Measurements from ENCODE around the gene ITGA8.

The ITGA8 gene

DNA sequence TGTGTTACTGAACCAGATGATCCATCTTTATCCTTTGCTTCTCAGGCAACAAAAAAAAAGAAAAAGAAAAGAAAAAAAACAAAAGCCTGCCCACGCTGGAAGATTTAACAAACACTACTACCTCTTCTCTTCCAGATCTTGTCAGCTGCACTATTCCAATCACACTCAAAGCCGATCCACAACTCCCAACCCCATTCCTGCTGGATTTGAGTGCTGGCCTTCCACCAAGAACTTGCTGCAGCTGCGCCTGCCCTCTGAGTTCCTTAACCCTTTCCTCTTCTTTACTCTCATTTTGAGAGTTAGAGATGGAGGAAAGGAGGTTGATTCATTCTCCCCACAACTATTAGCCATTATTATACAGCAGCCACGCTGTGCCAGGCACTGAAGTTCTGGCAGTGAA, 16.0 kb upstream of the ITGA8 start:
- peaks cover 5% of the 10 kb centered on the region; the same call in 1 of the 2 replicates for H3K4me1 ChIP-seq (ENCODE audit: control insufficient read depth, insufficient read depth, low read length)
- peaks cover 7% of the 10 kb centered on the region; the same call in 1 of the 2 replicates for H3K9me3 ChIP-seq (ENCODE audit: control insufficient read depth, insufficient read depth, low read depth, low read length)
- no peak overlapping the region for H3K4me3 ChIP-seq (ENCODE audit: low read depth, low read length)
- no peak overlapping the region for H3K9ac ChIP-seq (ENCODE audit: low read length)
- no peak overlapping the region for H3K27ac ChIP-seq (ENCODE audit: low read depth, low read length)
- H3K36me3 ChIP-seq (ENCODE audit: control insufficient read depth, insufficient read depth, low read length), result no peaks in the 10 kb centered on the region
- H3K27me3 ChIP-seq (ENCODE audit: control insufficient read depth, insufficient read depth, low read length), result no peaks in the 10 kb centered on the region

GRCh38 chr10:15730341-15730740, 10.6 kb upstream of the ITGA8 start:
- Histone ChIP-seq H3K4me1 (ENCODE audit: control insufficient read depth, insufficient read depth, low read length) (no peaks in the 10 kb centered on the region), H3K27me3 (ENCODE audit: control insufficient read depth, insufficient read depth, low read length) (no peaks in the 10 kb centered on the region), H3K36me3 (ENCODE audit: control insufficient read depth, insufficient read depth, low read length) (no peaks in the 10 kb centered on the region), H3K9ac (ENCODE audit: low read length) (no peak overlapping the region), H3K4me3 (ENCODE audit: low read depth, low read length) (no peak overlapping the region), H3K27ac (ENCODE audit: low read depth, low read length) (no peak overlapping the region), H3K9me3 (ENCODE audit: control insufficient read depth, insufficient read depth, low read depth, low read length) (peaks cover 7% of the 10 kb centered on the region; the same call in 1 of the 2 replicates)

DNA sequence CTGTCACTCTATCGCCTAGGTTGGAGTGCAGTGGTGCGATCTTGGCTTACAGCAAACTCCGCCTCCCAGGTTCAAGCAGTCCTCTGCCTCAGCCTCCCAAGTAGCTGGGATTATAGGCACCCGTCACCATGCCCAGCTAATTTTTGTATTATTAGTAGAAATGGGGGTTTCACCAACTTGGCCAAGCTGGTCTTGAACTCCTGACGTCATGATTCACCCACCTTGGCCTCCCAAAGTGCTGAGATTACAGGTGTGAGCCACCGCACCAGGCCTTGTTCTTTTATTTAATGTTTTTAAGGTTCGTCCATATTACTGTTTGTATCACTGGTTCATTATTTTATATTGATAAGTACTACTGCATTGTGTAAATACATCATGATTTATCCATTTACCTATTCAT, 10.2 kb upstream of the ITGA8 start:
- no peaks in the 10 kb centered on the region for H3K4me1 ChIP-seq (ENCODE audit: control insufficient read depth, insufficient read depth, low read length)
- H3K27ac ChIP-seq (ENCODE audit: low read depth, low read length), result no peak overlapping the region
- H3K27me3 ChIP-seq (ENCODE audit: control insufficient read depth, insufficient read depth, low read length), result no peaks in the 10 kb centered on the region
- peaks cover 7% of the 10 kb centered on the region; the same call in 1 of the 2 replicates for H3K9me3 ChIP-seq (ENCODE audit: control insufficient read depth, insufficient read depth, low read depth, low read length)
- H3K4me3 ChIP-seq (ENCODE audit: low read depth, low read length), result no peak overlapping the region
- no peak overlapping the region for H3K9ac ChIP-seq (ENCODE audit: low read length)
- no peaks in the 10 kb centered on the region for H3K36me3 ChIP-seq (ENCODE audit: control insufficient read depth, insufficient read depth, low read length)

DNA sequence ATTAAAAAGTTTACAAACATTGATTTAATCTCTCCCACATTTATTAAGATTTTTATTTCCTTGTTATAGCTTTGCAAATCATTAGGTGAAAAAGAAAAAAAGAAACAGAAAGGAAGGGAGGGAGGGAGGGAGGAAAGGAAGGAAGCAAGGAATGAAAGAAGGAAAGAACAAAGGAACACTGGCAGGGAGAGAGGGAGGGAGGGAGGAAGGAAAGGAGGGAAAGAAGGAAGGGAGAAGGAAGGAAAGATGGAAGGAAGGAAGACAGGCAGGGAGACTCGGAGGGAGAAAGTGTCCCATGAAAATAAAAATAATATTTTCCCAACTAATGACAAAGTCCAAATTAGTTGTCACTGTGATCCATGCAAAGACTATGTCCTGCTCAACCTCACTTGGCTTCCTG, 6.3 kb upstream of the ITGA8 start:
- no peaks in the 10 kb centered on the region for H3K4me1 ChIP-seq (ENCODE audit: control insufficient read depth, insufficient read depth, low read length)
- H3K9ac ChIP-seq (ENCODE audit: low read length), result no peak overlapping the region
- no peaks in the 10 kb centered on the region for H3K9me3 ChIP-seq (ENCODE audit: control insufficient read depth, insufficient read depth, low read depth, low read length)
- H3K27ac ChIP-seq (ENCODE audit: low read depth, low read length), result no peak overlapping the region
- no peak overlapping the region for H3K4me3 ChIP-seq (ENCODE audit: low read depth, low read length)
- 0 out of 2 replicates have a peak, but pooled peaks cover 3% of the 10 kb centered on the region for H3K27me3 ChIP-seq (ENCODE audit: control insufficient read depth, insufficient read depth, low read length)
- H3K36me3 ChIP-seq (ENCODE audit: control insufficient read depth, insufficient read depth, low read length), result no peaks in the 10 kb centered on the region

GRCh38 chr10:15725603-15726002, 5.9 kb upstream of the ITGA8 start:
- H3K36me3 ChIP-seq (ENCODE audit: control insufficient read depth, insufficient read depth, low read length), result no peaks in the 10 kb centered on the region
- H3K4me1 ChIP-seq (ENCODE audit: control insufficient read depth, insufficient read depth, low read length), result no peaks in the 10 kb centered on the region
- H3K9ac ChIP-seq (ENCODE audit: low read length), result no peak overlapping the region
- H3K9me3 ChIP-seq (ENCODE audit: control insufficient read depth, insufficient read depth, low read depth, low read length), result no peaks in the 10 kb centered on the region
- peaks cover 3% of the 10 kb centered on the region; the same call in 1 of the 2 replicates for H3K27me3 ChIP-seq (ENCODE audit: control insufficient read depth, insufficient read depth, low read length)
- no peak overlapping the region for H3K27ac ChIP-seq (ENCODE audit: low read depth, low read length)
- H3K4me3 ChIP-seq (ENCODE audit: low read depth, low read length), result no peak overlapping the region

- Histone ChIP-seq H3K9ac (ENCODE audit: low read length) (no peak overlapping the region), H3K27ac (ENCODE audit: low read depth, low read length) (no peak overlapping the region), H3K36me3 (ENCODE audit: control insufficient read depth, insufficient read depth, low read length) (no peaks in the 10 kb centered on the region)
Observed at GRCh38 chr10:15724683-15725082, 5.0 kb upstream of the ITGA8 start.

GRCh38 chr10:15723803-15724202, 4.1 kb upstream of the ITGA8 start:
- Histone ChIP-seq H3K9ac (ENCODE audit: low read length) (no peak overlapping the region), H3K4me3 (ENCODE audit: low read depth, low read length) (no peak overlapping the region), H3K4me1 (ENCODE audit: control insufficient read depth, insufficient read depth, low read length) (0 out of 2 replicates have a peak, but pooled peaks cover 4% of the 10 kb centered on the region), H3K9me3 (ENCODE audit: control insufficient read depth, insufficient read depth, low read depth, low read length) (no peaks in the 10 kb centered on the region), H3K27me3 (ENCODE audit: control insufficient read depth, insufficient read depth, low read length) (peaks cover 20% of the 10 kb centered on the region), H3K36me3 (ENCODE audit: control insufficient read depth, insufficient read depth, low read length) (no peaks in the 10 kb centered on the region), H3K27ac (ENCODE audit: low read depth, low read length) (no peak overlapping the region)

More at GRCh38 chr10:15724683-15725082, 5.0 kb upstream of the ITGA8 start:
- Histone ChIP-seq H3K4me3 (ENCODE audit: low read depth, low read length) (no peak overlapping the region), H3K4me1 (ENCODE audit: control insufficient read depth, insufficient read depth, low read length) (no peaks in the 10 kb centered on the region), H3K27me3 (ENCODE audit: control insufficient read depth, insufficient read depth, low read length) (peaks cover 11% of the 10 kb centered on the region), H3K9me3 (ENCODE audit: control insufficient read depth, insufficient read depth, low read depth, low read length) (no peaks in the 10 kb centered on the region)

DNA sequence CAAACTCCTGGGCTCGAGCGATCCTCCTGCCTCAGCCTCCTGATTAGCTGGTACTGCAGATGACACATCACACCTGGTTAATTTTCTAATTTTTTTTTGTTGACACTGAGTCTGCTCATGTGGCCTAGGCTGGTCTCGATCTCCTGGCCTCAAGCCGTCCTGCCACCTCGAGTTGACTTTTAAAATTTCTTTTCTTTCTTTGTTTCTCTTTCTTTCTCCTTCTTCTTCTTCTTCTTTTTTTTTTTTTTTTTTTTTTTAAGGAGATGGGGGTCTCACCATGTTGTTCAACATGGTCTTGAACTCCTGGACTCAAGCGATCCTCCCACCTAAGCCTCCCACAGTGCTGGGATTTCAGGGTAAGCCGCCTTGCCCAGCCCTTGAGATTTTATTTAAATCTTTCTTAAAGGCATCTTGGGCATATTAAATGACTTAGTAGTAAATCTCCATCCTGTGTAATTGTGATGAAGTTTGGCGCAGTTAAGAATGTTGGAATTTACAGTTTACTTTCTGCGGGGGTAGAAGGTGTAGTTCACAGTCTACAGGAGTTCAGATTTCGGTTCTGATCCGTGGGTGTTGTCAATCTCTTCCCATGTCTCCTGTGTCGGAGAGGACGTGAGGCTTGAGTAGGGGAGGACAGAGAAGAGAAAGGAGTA, 1.0 kb upstream of the ITGA8 start:
- Histone ChIP-seq H3K4me3 (ENCODE audit: low read depth, low read length) (no peak overlapping the region), H3K9me3 (ENCODE audit: control insufficient read depth, insufficient read depth, low read depth, low read length) (no peaks in the 10 kb centered on the region)

GRCh38 chr10:15719049-15719898, 448 bp downstream of the ITGA8 start:
- Histone ChIP-seq H3K4me1 (ENCODE audit: control insufficient read depth, insufficient read depth, low read length) (peaks cover 10% of the 10 kb centered on the region; the same call in 1 of the 2 replicates), H3K9me3 (ENCODE audit: control insufficient read depth, insufficient read depth, low read depth, low read length) (no peaks in the 10 kb centered on the region), H3K27me3 (ENCODE audit: control insufficient read depth, insufficient read depth, low read length) (peaks cover 32% of the 10 kb centered on the region), H3K27ac (ENCODE audit: low read depth, low read length) (no peak overlapping the region), H3K9ac (ENCODE audit: low read length) (peak overlapping the region; percentile 48), H3K4me3 (ENCODE audit: low read depth, low read length) (peak overlapping the region; percentile 72), H3K36me3 (ENCODE audit: control insufficient read depth, insufficient read depth, low read length) (no peaks in the 10 kb centered on the region)

More for the DNA sequence above, 1.0 kb upstream of the ITGA8 start:
- no peak overlapping the region for H3K9ac ChIP-seq (ENCODE audit: low read length)
- H3K4me1 ChIP-seq (ENCODE audit: control insufficient read depth, insufficient read depth, low read length), result peaks cover 10% of the 10 kb centered on the region; the same call in 1 of the 2 replicates
- no peaks in the 10 kb centered on the region for H3K36me3 ChIP-seq (ENCODE audit: control insufficient read depth, insufficient read depth, low read length)
- H3K27ac ChIP-seq (ENCODE audit: low read depth, low read length), result no peak overlapping the region
- peaks cover 32% of the 10 kb centered on the region for H3K27me3 ChIP-seq (ENCODE audit: control insufficient read depth, insufficient read depth, low read length)

DNA sequence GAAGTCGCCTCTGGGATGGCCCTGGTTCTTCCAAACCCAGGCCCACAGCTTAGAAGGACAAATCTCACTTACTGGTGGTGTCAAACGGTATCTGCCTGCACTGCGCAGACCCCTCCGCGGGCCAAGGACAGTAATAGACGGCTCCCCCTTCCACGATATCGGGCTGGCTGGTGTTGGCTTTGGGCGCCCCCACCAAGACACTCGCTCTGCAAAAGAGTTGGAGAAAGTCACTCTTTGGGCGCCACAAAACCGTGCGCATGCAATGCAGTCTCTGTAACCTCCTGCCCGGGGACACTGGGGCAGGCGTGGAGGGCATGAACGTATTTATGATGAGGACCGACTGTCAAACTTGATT, 1.1 kb downstream of the ITGA8 start:
- no peaks in the 10 kb centered on the region for H3K36me3 ChIP-seq (ENCODE audit: control insufficient read depth, insufficient read depth, low read length)
- peaks cover 10% of the 10 kb centered on the region; the same call in 1 of the 2 replicates for H3K4me1 ChIP-seq (ENCODE audit: control insufficient read depth, insufficient read depth, low read length)
- H3K4me3 ChIP-seq (ENCODE audit: low read depth, low read length), result peak overlapping the region; percentile 72
- no peak overlapping the region for H3K27ac ChIP-seq (ENCODE audit: low read depth, low read length)
- no peak overlapping the region for H3K9ac ChIP-seq (ENCODE audit: low read length)
- H3K27me3 ChIP-seq (ENCODE audit: control insufficient read depth, insufficient read depth, low read length), result peaks cover 32% of the 10 kb centered on the region
- H3K9me3 ChIP-seq (ENCODE audit: control insufficient read depth, insufficient read depth, low read depth, low read length), result no peaks in the 10 kb centered on the region

DNA sequence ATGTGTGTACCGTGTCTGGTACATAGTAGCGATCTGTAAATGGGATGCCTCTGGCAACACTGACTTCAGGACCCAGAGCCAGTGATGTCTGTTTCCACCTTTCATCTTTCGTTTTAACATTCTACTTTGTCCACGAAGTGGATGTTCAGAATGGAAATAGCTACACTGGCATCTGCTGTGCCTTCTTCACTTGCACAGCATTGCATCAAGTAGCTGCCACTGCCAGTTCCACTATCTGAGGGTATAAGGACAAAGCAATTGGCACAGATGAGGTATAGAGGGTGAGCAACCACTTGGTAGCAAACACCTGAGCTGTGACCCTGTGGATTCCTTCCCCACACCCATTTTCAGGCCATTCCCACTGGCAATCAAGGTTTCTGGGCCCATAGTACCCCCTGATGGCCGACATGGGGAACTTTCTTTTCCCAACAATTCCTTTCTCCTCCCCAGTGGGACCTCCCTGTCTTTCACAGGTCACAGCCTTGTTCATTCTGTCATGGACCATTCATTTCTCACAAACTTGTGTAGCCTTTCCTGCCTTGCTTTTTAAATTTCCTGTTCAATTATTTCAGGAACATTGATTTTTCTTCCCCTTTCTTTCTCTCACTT, 4.0 kb downstream of the ITGA8 start:
- Histone ChIP-seq H3K9ac (ENCODE audit: low read length) (no peak overlapping the region), H3K27me3 (ENCODE audit: control insufficient read depth, insufficient read depth, low read length) (peaks cover 29% of the 10 kb centered on the region), H3K4me1 (ENCODE audit: control insufficient read depth, insufficient read depth, low read length) (peaks cover 10% of the 10 kb centered on the region; the same call in 1 of the 2 replicates), H3K27ac (ENCODE audit: low read depth, low read length) (no peak overlapping the region), H3K9me3 (ENCODE audit: control insufficient read depth, insufficient read depth, low read depth, low read length) (no peaks in the 10 kb centered on the region), H3K36me3 (ENCODE audit: control insufficient read depth, insufficient read depth, low read length) (no peaks in the 10 kb centered on the region), H3K4me3 (ENCODE audit: low read depth, low read length) (no peak overlapping the region)
